HG03575 (cell line): ENCODE data around the gene HOXA13.

Experiments used
- ATAC-seq: cut with Tn5 transposase; IDR thresholded peaks from one replicate; pipeline ENCODE4 v1.9.1; 2021; ENCODE audit not compliant: unreplicated experiment, insufficient number of reproducible peaks, low FRiP score; ENCODE audit errors: extremely low read depth

HOXA13 gene

GRCh38 chr7:27199849-27200760 is at the start of gene HOXA13:
HOXA13 (minus strand) TSS chr7:27200091; CDS start chr7:27200077, 14 bp downstream.
- no peak for ATAC-seq

GRCh38 chr7:27248911-27249723 is 49.2 kb upstream of the HOXA13 start:
- ATAC-seq: no peak

GRCh38 chr7:27248427-27248806 is 48.5 kb upstream of the HOXA13 start:
- no peak for ATAC-seq

- no peak for ATAC-seq
Measured at GRCh38 chr7:27247452-27248426, 47.8 kb upstream of the HOXA13 start.

GRCh38 chr7:27247000-27247399 is 47.1 kb upstream of the HOXA13 start:
- no peak for ATAC-seq

- ATAC-seq: no peak
Measured at GRCh38 chr7:27245798-27246691, 46.2 kb upstream of the HOXA13 start.

DNA sequence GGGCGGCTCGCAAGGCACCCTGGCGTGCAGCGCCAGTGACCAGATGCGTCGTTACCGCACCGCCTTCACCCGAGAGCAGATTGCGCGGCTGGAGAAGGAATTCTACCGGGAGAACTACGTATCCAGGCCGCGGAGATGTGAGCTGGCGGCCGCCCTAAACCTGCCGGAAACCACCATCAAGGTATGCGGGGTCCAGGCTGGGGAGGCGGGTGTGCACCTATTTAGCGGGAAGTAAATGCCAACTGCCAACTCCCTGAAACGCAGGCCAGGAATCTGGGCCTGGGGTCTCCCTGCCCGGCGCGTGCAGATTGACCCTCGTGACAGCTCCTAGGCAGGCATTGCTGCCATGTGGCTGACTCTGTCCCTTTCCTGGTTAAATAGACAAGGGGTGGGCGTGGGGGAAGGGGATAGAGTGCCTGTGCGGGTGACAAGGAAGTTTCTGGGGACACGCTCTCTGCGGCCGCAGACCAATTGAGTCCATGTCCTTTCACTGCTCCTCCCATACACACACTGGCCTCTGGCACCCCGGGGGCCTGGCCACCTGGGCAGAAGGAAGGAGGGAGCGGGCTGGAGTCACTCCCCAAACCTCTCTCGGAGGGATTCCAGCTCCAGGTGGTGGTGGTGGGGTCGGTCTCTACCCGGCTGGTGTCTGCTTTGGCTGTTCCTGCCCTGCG is 45.4 kb upstream of the HOXA13 start:
- ATAC-seq: no peak

- no peak for ATAC-seq
Measured at GRCh38 chr7:27244488-27245123, 44.7 kb upstream of the HOXA13 start.

- ATAC-seq: no peak
Measured at GRCh38 chr7:27243340-27244163, 43.7 kb upstream of the HOXA13 start.

DNA sequence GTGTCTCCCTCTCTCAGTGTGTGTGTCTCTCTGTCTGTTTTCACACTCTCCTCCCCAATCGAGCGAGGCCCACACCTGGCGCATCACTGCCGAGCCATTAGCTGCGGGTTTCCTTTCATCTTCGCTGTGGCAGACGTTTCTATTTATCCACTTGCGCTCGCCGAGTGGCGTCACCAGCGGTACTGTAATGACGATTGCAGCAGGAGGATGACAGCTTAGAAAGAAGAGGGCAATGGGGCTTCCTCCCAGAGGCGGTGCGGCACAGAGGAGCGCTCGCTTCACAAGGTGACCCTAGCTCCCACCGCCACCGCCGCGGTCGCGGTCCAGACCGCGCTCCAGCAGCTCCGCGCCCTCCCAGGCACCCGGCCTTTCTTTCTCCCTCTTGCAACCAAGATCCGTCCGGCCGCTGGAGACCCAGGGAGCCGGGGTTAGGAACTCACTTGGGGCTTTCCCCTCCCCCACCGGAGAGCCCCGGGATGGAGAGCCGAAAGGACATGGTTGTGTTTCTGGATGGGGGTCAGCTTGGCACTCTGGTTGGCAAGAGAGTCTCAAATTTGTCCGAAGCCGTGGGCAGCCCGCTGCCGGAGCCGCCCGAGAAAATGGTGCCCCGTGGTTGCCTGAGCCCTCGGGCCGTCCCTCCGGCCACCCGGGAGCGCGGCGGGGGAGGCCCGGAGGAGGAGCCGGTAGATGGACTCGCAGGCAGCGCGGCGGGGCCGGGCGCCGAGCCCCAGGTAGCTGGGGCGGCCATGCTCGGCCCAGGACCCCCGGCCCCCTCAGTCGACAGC is 42.9 kb upstream of the HOXA13 start, which contains the start of gene EVX1:
Gene EVX1, plus strand, starts transcription at position 248 of the 785 bp plus-strand sequence. Its CDS starts 229 bp downstream, at position 477.
- no peak for ATAC-seq

- no peak for ATAC-seq
Measured at GRCh38 chr7:27242154-27242553, 42.3 kb upstream of the HOXA13 start.

GRCh38 chr7:27241189-27242056 is 41.5 kb upstream of the HOXA13 start:
- ATAC-seq: no peak

GRCh38 chr7:27240015-27240731 is 40.3 kb upstream of the HOXA13 start:
- no peak for ATAC-seq
